Epithelial cell of esophagus (primary cell): ENCODE results near the gene CTDP1.

Experiments used
- DNase-seq: peaks from one replicate; pipeline ENCODE4 v3.0.0; 2010; ENCODE audit warnings: low read depth
- H3K4me3 ChIP-seq: 2 replicates; pipeline ENCODE4 v1.5.1; 2011; ENCODE audit warnings: mild to moderate bottlenecking, low read length, control low read depth
- CTCF ChIP-seq: IDR thresholded peaks from 2 replicates; pipeline ENCODE4 v1.5.1; 2011; ENCODE audit warnings: low read depth, mild to moderate bottlenecking, low read length, control low read depth, inconsistent platforms; ENCODE audit not compliant: insufficient read depth; ENCODE audit errors: missing control alignments

The CTDP1 gene

GRCh38 chr18:79769698-79770500 lies 90.3 kb downstream of the CTDP1 start:
- no peak for TF ChIP-seq CTCF
- H3K4me3 ChIP-seq, result no peak overlapping the region
- no peak for DNase-seq

DNA sequence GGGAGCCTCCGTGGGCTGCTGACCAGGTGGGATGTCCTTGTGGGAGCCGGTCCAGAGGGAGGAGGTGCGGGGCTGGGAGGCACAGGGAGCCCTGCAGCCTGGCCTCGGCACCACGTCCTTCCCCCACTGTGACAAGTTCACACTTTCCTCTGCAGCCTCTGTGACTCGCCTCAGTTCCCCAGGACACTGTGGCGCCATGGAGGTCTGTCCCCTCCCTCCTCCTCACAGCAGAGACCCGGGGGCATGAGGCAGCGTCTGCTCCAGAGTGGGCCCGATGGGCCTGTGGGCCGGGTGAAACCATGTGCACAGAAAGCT lies 90.9 kb downstream of the CTDP1 start:
- no peak overlapping the region for H3K4me3 ChIP-seq
- TF ChIP-seq CTCF, result no peak
- DNase-seq, result no peak

GRCh38 chr18:79770826-79771225 lies 91.2 kb downstream of the CTDP1 start:
- DNase-seq, result no peak
- no peak overlapping the region for H3K4me3 ChIP-seq
- no peak for TF ChIP-seq CTCF

GRCh38 chr18:79771446-79772107 lies 92.0 kb downstream of the CTDP1 start:
- DNase-seq, result no peak
- H3K4me3 ChIP-seq, result no peak overlapping the region
- no peak for TF ChIP-seq CTCF

GRCh38 chr18:79772108-79772864 lies 92.7 kb downstream of the CTDP1 start:
- DNase-seq, result no peak
- no peak for TF ChIP-seq CTCF
- H3K4me3 ChIP-seq, result no peak overlapping the region

GRCh38 chr18:79772865-79773696 lies 93.5 kb downstream of the CTDP1 start:
- no peak overlapping the region for H3K4me3 ChIP-seq
- TF ChIP-seq CTCF, result no peak
- DNase-seq, result no peak
